GM06990 (cell line): Measurements from ENCODE around the gene MYH8.
A peak's percentile ranks its signal among the peaks of the same experiment; 100 is the strongest.

Experiments
- DNase-seq: peaks from one replicate; pipeline ENCODE4 v3.0.0-alpha.2; 2011; ENCODE audit not compliant: insufficient read length; ENCODE audit errors: extremely low read depth
- H3K27me3 ChIP-seq: replicated peaks from 2 replicates; pipeline ENCODE4 v1.6.0; 2011; ENCODE audit warnings: low read length; ENCODE audit not compliant: control insufficient read depth, insufficient read depth
- H3K36me3 ChIP-seq: 2 replicates; pipeline ENCODE4 v1.5.1; 2011; ENCODE audit warnings: low read length; ENCODE audit not compliant: control insufficient read depth, insufficient read depth
- H3K4me3 ChIP-seq: replicated peaks from 2 replicates; pipeline ENCODE4 v1.5.1; 2011; ENCODE audit warnings: low read depth, mild to moderate bottlenecking, control low read depth, low read length
- CTCF ChIP-seq: IDR thresholded peaks from 2 replicates; pipeline ENCODE4 v1.5.1; 2011; ENCODE audit warnings: low read length, control low read depth, mild to moderate bottlenecking, inconsistent platforms; ENCODE audit not compliant: insufficient read depth, poor library complexity, severe bottlenecking

The MYH8 gene

GRCh38 chr17:10396524-10397163 is 25.1 kb downstream of the MYH8 start:
- Histone ChIP-seq H3K4me3 (no peak overlapping the region), H3K36me3 (no peaks in the 10 kb centered on the region), H3K27me3 (no peaks in the 10 kb centered on the region)
- TF ChIP-seq CTCF: no peak
- no peak for DNase-seq

DNA sequence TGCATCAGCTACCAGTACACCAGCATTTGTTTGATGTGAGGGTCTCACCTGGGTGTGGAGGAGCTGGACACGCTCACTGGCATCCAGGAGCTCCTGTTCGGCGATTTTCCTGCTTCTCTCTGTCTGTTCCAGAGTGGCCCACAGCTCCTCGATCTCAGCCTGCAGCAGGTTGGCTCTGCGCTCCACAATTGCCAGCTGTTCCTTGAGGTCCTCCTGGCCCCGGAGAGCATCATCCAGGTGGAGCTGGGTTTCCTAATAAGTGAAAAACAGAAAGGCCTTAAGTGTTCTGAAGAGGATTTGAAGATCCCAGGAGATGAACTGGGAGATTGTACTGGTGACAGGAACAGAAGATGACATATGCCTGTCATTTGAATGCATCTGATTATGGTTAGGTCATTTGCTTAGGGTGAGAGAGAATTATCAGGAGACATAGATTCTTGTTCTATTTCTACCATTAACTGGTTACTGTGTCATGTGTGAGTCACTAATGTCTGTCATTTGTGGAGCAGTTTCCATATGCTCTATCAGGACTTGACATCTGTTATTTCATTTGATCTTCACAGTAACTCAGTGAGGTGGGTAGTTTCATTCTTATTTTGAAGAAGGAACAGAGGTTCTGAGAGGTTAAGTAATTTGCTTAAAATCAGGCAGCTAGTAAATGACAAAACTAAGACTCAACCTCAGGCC is 27.4 kb downstream of the MYH8 start:
- no peak for TF ChIP-seq CTCF
- Histone ChIP-seq H3K36me3 (no peaks in the 10 kb centered on the region), H3K27me3 (no peaks in the 10 kb centered on the region), H3K4me3 (no peak overlapping the region)
- DNase-seq: peak; percentile 13

DNA sequence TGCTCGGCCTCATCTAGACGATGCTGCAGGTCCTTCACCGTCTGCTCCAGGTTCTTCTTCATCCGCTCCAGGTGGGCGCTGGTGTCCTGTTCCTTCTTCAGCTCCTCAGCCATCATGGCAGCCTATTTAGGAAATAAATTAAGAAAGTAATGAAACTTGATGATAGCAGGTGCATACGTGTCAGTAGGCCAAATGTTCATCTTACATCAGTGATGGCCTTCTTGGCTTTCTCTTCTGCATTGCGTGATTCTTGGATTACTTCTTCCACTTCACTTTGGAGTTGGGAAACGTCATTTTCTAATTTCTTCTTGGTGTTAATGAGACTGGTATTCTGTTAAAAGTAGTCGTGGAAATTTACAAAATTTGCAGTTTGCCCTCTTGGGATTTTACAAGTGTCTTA is 28.9 kb downstream of the MYH8 start:
- H3K36me3 ChIP-seq: no peaks in the 10 kb centered on the region
- H3K4me3 ChIP-seq: no peak overlapping the region
- TF ChIP-seq CTCF: no peak
- H3K27me3 ChIP-seq: no peaks in the 10 kb centered on the region
- no peak for DNase-seq

GRCh38 chr17:10385871-10386270 is 35.9 kb downstream of the MYH8 start:
- Histone ChIP-seq H3K4me3 (no peak overlapping the region), H3K27me3 (no peaks in the 10 kb centered on the region), H3K36me3 (no peaks in the 10 kb centered on the region)
- no peak for TF ChIP-seq CTCF
- DNase-seq: no peak

GRCh38 chr17:10384175-10384574 is 37.6 kb downstream of the MYH8 start:
- no peaks in the 10 kb centered on the region for H3K36me3 ChIP-seq
- no peak overlapping the region for H3K4me3 ChIP-seq
- H3K27me3 ChIP-seq: no peaks in the 10 kb centered on the region
- no peak for TF ChIP-seq CTCF
- DNase-seq: no peak
